SK-N-SH (cell line): ENCODE results near the gene FBN1. TPM values are rescaled to one million over a fixed set of nuclear protein-coding genes. Genes with fewer than 3 reads are reported as not detected.
A peak's percentile ranks its signal among the peaks of the same experiment; 100 is the strongest.

ENCODE experiments used
- CTCF ChIA-PET: fragments of 300-600, 350-600 bp; formaldehyde crosslinking; extraction: SDS; loops from one replicate; lab custom pipeline; 2021; lab: Yijun Ruan, JAX
- POLR2A ChIA-PET: fragments of 350-600 bp; sonication (Branson Sonifier 250); formaldehyde crosslinking; extraction: SDS; loops from one replicate; lab custom pipeline; 2020; ENCODE audit warnings: antibody characterized with exemption, inconsistent platforms; lab: Yijun Ruan, JAX
- DNase-seq: peaks from one replicate; pipeline ENCODE4 v3.0.0; 2012
- H2AFZ ChIP-seq: fragments of 200-600 bp; sonication (generic); 2 replicates; pipeline ENCODE4 v1.8.1; 2016; ENCODE audit warnings: antibody characterized with exemption, mild to moderate bottlenecking, low read depth
- H3F3A ChIP-seq: fragments of 200-600 bp; sonication (generic); replicated peaks from 2 replicates; pipeline ENCODE3; 2016; ENCODE audit warnings: antibody characterized with exemption, mild to moderate bottlenecking; ENCODE audit not compliant: insufficient read depth
- H3K27ac ChIP-seq, 2 experiments: fragments of 200-500 bp in 1 of 2; fragments of 200-600 bp in 1 of 2; sonication (Bioruptor generic) in 1 of 2; sonication (generic), shearing (Covaris generic) in 1 of 2; 2 replicates each; pipeline versions ENCODE4 v1.5.1 to v1.6.1; 2014 to 2016; ENCODE audit warnings: low read depth in 2 of 2, inconsistent platforms in 1 of 2, low read length in 1 of 2, mild to moderate bottlenecking in 1 of 2, mixed read lengths in 1 of 2
- H3K27me3 ChIP-seq: fragments of 200-600 bp; sonication (generic), shearing (Covaris generic); 2 replicates; pipeline ENCODE4 v1.6.1; 2016; ENCODE audit warnings: mixed run types; ENCODE audit not compliant: insufficient read depth
- H3K36me3 ChIP-seq, 2 experiments: fragments of 200-500 bp in 1 of 2; fragments of 200-600 bp in 1 of 2; sonication (Bioruptor generic) in 1 of 2; sonication (generic) in 1 of 2; replicated peaks in 1 of 2; 2 replicates each; pipeline versions ENCODE3 to v1.5.1; 2014 to 2016; ENCODE audit warnings: low read length in 1 of 2, mild to moderate bottlenecking in 1 of 2; ENCODE audit not compliant: insufficient read depth in 2 of 2, control insufficient read depth in 1 of 2
- H3K4me1 ChIP-seq, 2 experiments: fragments of 200-500 bp in 1 of 2; fragments of 200-600 bp in 1 of 2; sonication (Bioruptor generic) in 1 of 2; sonication (generic), shearing (Covaris generic) in 1 of 2; 2 replicates each; pipeline versions ENCODE4 v1.5.1 to v1.6.1; 2014 to 2016; ENCODE audit warnings: low read depth in 1 of 2, low read length in 1 of 2, mixed run types in 1 of 2; ENCODE audit not compliant: insufficient read depth in 2 of 2, control insufficient read depth in 1 of 2
- H3K4me2 ChIP-seq: fragments of 200-600 bp; sonication (generic), shearing (Covaris generic); 2 replicates; pipeline ENCODE4 v1.6.1; 2017; ENCODE audit warnings: mixed run types
- H3K4me3 ChIP-seq, 2 experiments: fragments of 200-500 bp in 1 of 2; fragments of 200-600 bp in 1 of 2; sonication (Bioruptor generic) in 1 of 2; sonication (generic), shearing (Covaris generic) in 1 of 2; 2 replicates each; pipeline versions ENCODE4 v1.5.1 to v1.8.1; 2014 to 2016; ENCODE audit warnings: low read depth in 2 of 2, inconsistent platforms in 1 of 2, low read length in 1 of 2, mild to moderate bottlenecking in 1 of 2, mixed read lengths in 1 of 2, moderate library complexity in 1 of 2
- H3K79me2 ChIP-seq: fragments of 200-600 bp; sonication (generic); 2 replicates; pipeline ENCODE4 v1.8.1; 2017; ENCODE audit warnings: mild to moderate bottlenecking; ENCODE audit not compliant: insufficient read depth
- H3K9ac ChIP-seq: fragments of 200-600 bp; sonication (generic); 2 replicates; pipeline ENCODE4 v1.6.1; 2017; ENCODE audit warnings: mixed run types
- H3K9me2 ChIP-seq: fragments of 200-600 bp; sonication (generic); 2 replicates; pipeline ENCODE4 v1.6.1; 2017; ENCODE audit warnings: mixed run types
- H3K9me3 ChIP-seq: fragments of 200-600 bp; sonication (generic); 2 replicates; pipeline ENCODE4 v1.6.1; 2017; ENCODE audit warnings: mixed run types, mild to moderate bottlenecking, moderate library complexity
- H4K20me1 ChIP-seq: fragments of 200-600 bp; sonication (generic); 2 replicates; pipeline ENCODE4 v1.6.1; 2017; ENCODE audit warnings: mild to moderate bottlenecking, mixed run types; ENCODE audit not compliant: insufficient read depth
- ELF1 ChIP-seq: IDR thresholded peaks from 2 replicates; pipeline ENCODE4 v1.4.0; 2012
- EP300 ChIP-seq, 2 experiments: IDR thresholded peaks; 2 replicates each; pipeline versions ENCODE4 v1.4.0 to v1.6.1; 2012; ENCODE audit warnings: borderline replicate concordance in 1 of 2, low read depth in 1 of 2, low read length in 1 of 2
- EZH2phosphoT487 ChIP-seq: fragments of 200-600 bp; sonication (generic); IDR thresholded peaks from 2 replicates; pipeline ENCODE4 v1.6.1; 2017; ENCODE audit warnings: low read depth, mixed run types, mild to moderate bottlenecking, antibody characterized with exemption, moderate library complexity, borderline replicate concordance
- GABPA ChIP-seq: IDR thresholded peaks from 2 replicates; pipeline ENCODE4 v1.4.0; 2012; ENCODE audit warnings: low read depth, mild to moderate bottlenecking
- JUND ChIP-seq: IDR thresholded peaks from 2 replicates; pipeline ENCODE4 v1.4.0; 2012
- MEF2A ChIP-seq: IDR thresholded peaks from 2 replicates; pipeline ENCODE4 v1.4.0; 2012; ENCODE audit warnings: low read depth, borderline replicate concordance
- POLR2AphosphoS5 ChIP-seq: IDR thresholded peaks from 2 replicates; pipeline ENCODE4 v1.6.1; 2012; ENCODE audit warnings: low read depth, low read length
- RXRA ChIP-seq: IDR thresholded peaks from 2 replicates; pipeline ENCODE4 v1.4.0; 2012; ENCODE audit warnings: low read depth, mild to moderate bottlenecking, borderline replicate concordance
- SIN3A ChIP-seq: IDR thresholded peaks from 2 replicates; pipeline ENCODE4 v1.6.1; 2012; ENCODE audit warnings: low read depth, mild to moderate bottlenecking, low read length, moderate library complexity, borderline replicate concordance
- SMC3 ChIP-seq: IDR thresholded peaks from 2 replicates; pipeline ENCODE4 v1.6.1; 2012; ENCODE audit warnings: low read depth, low read length, improper control_type of control experiment
- TAF1 ChIP-seq: IDR thresholded peaks from 2 replicates; pipeline ENCODE4 v1.6.1; 2012; ENCODE audit warnings: low read depth, mild to moderate bottlenecking, low read length, moderate library complexity, borderline replicate concordance
- TCF12 ChIP-seq: IDR thresholded peaks from 2 replicates; pipeline ENCODE4 v1.4.0; 2012
- TEAD4 ChIP-seq: IDR thresholded peaks from 2 replicates; pipeline ENCODE4 v1.4.0; 2012; ENCODE audit warnings: mild to moderate bottlenecking, borderline replicate concordance; ENCODE audit not compliant: insufficient read depth
- WGBS: methylation state at CpG from one replicate; pipeline ENCODE4 v1.1.6; 2017; ENCODE audit warnings: low lambda C conversion rate; 5-methylcytosine and 5-hydroxymethylcytosine counted together
- polyA plus RNA-seq, 3 experiments: library from polyadenylated mRNA; depleted of rRNA; stranded (reverse); fragments of >200 nt; gene quantifications; 2 replicates each; pipeline ENCODE4 v1.2.3, GENCODE V29; 2012
- TF ChIP-seq, protein P1 (sequence below): fragments of 150-350 bp; IDR thresholded peaks from 2 replicates; pipeline ENCODE4 v1.6.1; 2016; ENCODE audit warnings: mild to moderate bottlenecking, low read depth, low read length
- TF ChIP-seq, protein P2 (sequence below): fragments of 200-600 bp; sonication (generic); IDR thresholded peaks from 2 replicates; pipeline ENCODE4 v1.6.1; 2017; ENCODE audit warnings: antibody characterized with exemption, mild to moderate bottlenecking, moderate library complexity
- TF ChIP-seq, protein P3 (sequence below): fragments of 150-350 bp; IDR thresholded peaks from 2 replicates; pipeline ENCODE4 v1.6.1; 2017; ENCODE audit warnings: antibody characterized with exemption, low read length, low read depth, borderline replicate concordance
- TF ChIP-seq, protein P4 (sequence below): IDR thresholded peaks from 2 replicates; pipeline ENCODE4 v1.4.0; 2012; ENCODE audit warnings: low read depth, borderline replicate concordance
- TF ChIP-seq, protein P5 (sequence below): IDR thresholded peaks from 2 replicates; pipeline ENCODE4 v1.4.0; 2012; ENCODE audit warnings: low read depth
- TF ChIP-seq, protein P6 (sequence below): IDR thresholded peaks from 2 replicates; pipeline ENCODE4 v1.4.0; 2012; ENCODE audit warnings: low read depth, borderline replicate concordance

Gene FBN1
- polyA plus RNA-seq, 1 of the 3 experiments (the other 2 are of a cell fraction) = 248 TPM

DNA sequence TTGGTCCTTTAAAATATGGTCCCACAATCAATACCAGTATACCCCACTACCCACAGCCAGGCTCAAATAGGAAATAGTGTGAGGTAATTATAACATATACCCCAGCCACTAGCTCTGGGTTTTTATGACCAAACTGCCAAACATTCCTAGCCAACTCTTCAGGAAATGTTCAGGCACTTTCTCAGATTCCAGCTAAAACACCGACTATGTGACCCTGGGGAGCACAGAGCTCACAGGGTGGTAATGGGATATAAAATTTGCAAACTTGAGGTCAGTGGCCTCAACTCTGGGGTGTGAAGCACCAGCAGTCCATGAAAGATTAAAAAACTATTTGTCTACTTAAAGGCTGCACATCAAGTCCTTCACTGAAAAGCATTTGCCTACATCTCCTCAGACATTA is 12.9 kb downstream of the FBN1 start:
- POLR2A ChIA-PET = no interaction called here
- Histone ChIP-seq H3K9ac (no peak overlapping the region), H3K27ac (peak overlapping the region in 1 of 2 experiments; percentile 89; a peak in 2 of 4 replicates)
- TF ChIP-seq TAF1 (no peak), TCF12 (no peak), POLR2AphosphoS5 (no peak), GABPA (no peak), MEF2A (no peak), JUND (no peak), SIN3A (no peak), EZH2phosphoT487 (no peak), SMC3 (no peak), RXRA (no peak), ELF1 (no peak), TEAD4 (no peak), EP300 (IDR thresholded peaks at IDR 0.05; ENCODE audit: borderline replicate concordance in 1 of 2, low read depth in 1 of 2, low read length in 1 of 2) (no peak)
- TF ChIP-seq, protein P1, sequence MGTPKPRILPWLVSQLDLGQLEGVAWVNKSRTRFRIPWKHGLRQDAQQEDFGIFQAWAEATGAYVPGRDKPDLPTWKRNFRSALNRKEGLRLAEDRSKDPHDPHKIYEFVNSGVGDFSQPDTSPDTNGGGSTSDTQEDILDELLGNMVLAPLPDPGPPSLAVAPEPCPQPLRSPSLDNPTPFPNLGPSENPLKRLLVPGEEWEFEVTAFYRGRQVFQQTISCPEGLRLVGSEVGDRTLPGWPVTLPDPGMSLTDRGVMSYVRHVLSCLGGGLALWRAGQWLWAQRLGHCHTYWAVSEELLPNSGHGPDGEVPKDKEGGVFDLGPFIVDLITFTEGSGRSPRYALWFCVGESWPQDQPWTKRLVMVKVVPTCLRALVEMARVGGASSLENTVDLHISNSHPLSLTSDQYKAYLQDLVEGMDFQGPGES = no peak
- TF ChIP-seq, protein P2, sequence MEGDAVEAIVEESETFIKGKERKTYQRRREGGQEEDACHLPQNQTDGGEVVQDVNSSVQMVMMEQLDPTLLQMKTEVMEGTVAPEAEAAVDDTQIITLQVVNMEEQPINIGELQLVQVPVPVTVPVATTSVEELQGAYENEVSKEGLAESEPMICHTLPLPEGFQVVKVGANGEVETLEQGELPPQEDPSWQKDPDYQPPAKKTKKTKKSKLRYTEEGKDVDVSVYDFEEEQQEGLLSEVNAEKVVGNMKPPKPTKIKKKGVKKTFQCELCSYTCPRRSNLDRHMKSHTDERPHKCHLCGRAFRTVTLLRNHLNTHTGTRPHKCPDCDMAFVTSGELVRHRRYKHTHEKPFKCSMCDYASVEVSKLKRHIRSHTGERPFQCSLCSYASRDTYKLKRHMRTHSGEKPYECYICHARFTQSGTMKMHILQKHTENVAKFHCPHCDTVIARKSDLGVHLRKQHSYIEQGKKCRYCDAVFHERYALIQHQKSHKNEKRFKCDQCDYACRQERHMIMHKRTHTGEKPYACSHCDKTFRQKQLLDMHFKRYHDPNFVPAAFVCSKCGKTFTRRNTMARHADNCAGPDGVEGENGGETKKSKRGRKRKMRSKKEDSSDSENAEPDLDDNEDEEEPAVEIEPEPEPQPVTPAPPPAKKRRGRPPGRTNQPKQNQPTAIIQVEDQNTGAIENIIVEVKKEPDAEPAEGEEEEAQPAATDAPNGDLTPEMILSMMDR = no peak
- TF ChIP-seq, protein P3, sequence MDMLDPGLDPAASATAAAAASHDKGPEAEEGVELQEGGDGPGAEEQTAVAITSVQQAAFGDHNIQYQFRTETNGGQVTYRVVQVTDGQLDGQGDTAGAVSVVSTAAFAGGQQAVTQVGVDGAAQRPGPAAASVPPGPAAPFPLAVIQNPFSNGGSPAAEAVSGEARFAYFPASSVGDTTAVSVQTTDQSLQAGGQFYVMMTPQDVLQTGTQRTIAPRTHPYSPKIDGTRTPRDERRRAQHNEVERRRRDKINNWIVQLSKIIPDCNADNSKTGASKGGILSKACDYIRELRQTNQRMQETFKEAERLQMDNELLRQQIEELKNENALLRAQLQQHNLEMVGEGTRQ = no peak
- TF ChIP-seq, protein P4, sequence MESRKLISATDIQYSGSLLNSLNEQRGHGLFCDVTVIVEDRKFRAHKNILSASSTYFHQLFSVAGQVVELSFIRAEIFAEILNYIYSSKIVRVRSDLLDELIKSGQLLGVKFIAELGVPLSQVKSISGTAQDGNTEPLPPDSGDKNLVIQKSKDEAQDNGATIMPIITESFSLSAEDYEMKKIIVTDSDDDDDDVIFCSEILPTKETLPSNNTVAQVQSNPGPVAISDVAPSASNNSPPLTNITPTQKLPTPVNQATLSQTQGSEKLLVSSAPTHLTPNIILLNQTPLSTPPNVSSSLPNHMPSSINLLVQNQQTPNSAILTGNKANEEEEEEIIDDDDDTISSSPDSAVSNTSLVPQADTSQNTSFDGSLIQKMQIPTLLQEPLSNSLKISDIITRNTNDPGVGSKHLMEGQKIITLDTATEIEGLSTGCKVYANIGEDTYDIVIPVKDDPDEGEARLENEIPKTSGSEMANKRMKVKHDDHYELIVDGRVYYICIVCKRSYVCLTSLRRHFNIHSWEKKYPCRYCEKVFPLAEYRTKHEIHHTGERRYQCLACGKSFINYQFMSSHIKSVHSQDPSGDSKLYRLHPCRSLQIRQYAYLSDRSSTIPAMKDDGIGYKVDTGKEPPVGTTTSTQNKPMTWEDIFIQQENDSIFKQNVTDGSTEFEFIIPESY = no peak
- TF ChIP-seq, protein P5, sequence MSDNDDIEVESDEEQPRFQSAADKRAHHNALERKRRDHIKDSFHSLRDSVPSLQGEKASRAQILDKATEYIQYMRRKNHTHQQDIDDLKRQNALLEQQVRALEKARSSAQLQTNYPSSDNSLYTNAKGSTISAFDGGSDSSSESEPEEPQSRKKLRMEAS = no peak
- TF ChIP-seq, protein P6, sequence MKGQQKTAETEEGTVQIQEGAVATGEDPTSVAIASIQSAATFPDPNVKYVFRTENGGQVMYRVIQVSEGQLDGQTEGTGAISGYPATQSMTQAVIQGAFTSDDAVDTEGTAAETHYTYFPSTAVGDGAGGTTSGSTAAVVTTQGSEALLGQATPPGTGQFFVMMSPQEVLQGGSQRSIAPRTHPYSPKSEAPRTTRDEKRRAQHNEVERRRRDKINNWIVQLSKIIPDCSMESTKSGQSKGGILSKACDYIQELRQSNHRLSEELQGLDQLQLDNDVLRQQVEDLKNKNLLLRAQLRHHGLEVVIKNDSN = no peak
- TF ChIP-seq, all 33 proteins: peak for 0
- Histone ChIP-seq H4K20me1 (peaks cover 75% of the 10 kb centered on the region), H3K9me3 (no peaks in the 10 kb centered on the region), H2AFZ (no peak overlapping the region), H3K4me3 (no peak overlapping the region), H3K9me2 (no peaks in the 10 kb centered on the region), H3F3A (peaks cover 80% of the 10 kb centered on the region), H3K4me2 (peak overlapping the region; percentile 29; the same call in 1 of the 2 replicates), H3K36me3 (peaks cover 31 to 55% of the 10 kb centered on the region in 2 experiments), H3K79me2 (peaks cover 100% of the 10 kb centered on the region), H3K4me1 (peaks cover 4 to 58% of the 10 kb centered on the region in 2 experiments), H3K27me3 (no peaks in the 10 kb centered on the region)
- 38% methylated on average over 1 of the region's 1 CpG for WGBS
- CTCF ChIA-PET = no interaction called here
- no peak for DNase-seq
